ENCODE results near the gene CDRT4.
"Not testable (repeated sequence)": the region's sequence is repeated elsewhere in the genome, so short reads cannot be mapped to it uniquely, and the experiment has no call there.

Gene CDRT4

GRCh38 chr17:15456972-15457722 is 10.3 kb downstream of the CDRT4 start:
- no peak for DNase-seq

- DNase-seq = no peak
Measured at GRCh38 chr17:15456496-15456895, 10.9 kb downstream of the CDRT4 start.

- no peak for DNase-seq
Measured at GRCh38 chr17:15454346-15454745, 13.1 kb downstream of the CDRT4 start.

- no peak for DNase-seq
Measured at GRCh38 chr17:15453782-15454181, 13.6 kb downstream of the CDRT4 start.

GRCh38 chr17:15453246-15453645 is 14.2 kb downstream of the CDRT4 start:
- no peak for DNase-seq

GRCh38 chr17:15452746-15453145 is 14.7 kb downstream of the CDRT4 start:
- no peak for DNase-seq

- DNase-seq = no peak
Measured at GRCh38 chr17:15451680-15452079, 15.7 kb downstream of the CDRT4 start.

- DNase-seq = no peak
Measured at GRCh38 chr17:15448580-15448956, 18.9 kb downstream of the CDRT4 start.

- no peak for DNase-seq
Measured at GRCh38 chr17:15447928-15448579, 19.4 kb downstream of the CDRT4 start.

- DNase-seq = no peak
Measured at GRCh38 chr17:15446036-15446435, 21.4 kb downstream of the CDRT4 start.

GRCh38 chr17:15444805-15445204 is 22.6 kb downstream of the CDRT4 start:
- DNase-seq = no peak

- DNase-seq = no peak
Measured at GRCh38 chr17:15442311-15443180, 24.9 kb downstream of the CDRT4 start.

GRCh38 chr17:15441315-15441714 is 26.1 kb downstream of the CDRT4 start:
- no peak for DNase-seq

GRCh38 chr17:15440347-15440746 is 27.1 kb downstream of the CDRT4 start:
- DNase-seq = no peak

GRCh38 chr17:15439205-15439985 is 28.0 kb downstream of the CDRT4 start:
- not testable (repeated sequence) for DNase-seq

GRCh38 chr17:15438491-15439105 is 28.8 kb downstream of the CDRT4 start:
- DNase-seq = no peak

- DNase-seq = no peak
Measured at GRCh38 chr17:15437303-15437635, 30.2 kb downstream of the CDRT4 start.

- peak in 1 of 2 donors; percentile 7 for DNase-seq
Measured at GRCh38 chr17:15436473-15437302, 30.7 kb downstream of the CDRT4 start.

GRCh38 chr17:15434956-15435355 is 32.5 kb downstream of the CDRT4 start:
- DNase-seq = no peak

GRCh38 chr17:15432807-15433611 is 34.4 kb downstream of the CDRT4 start:
- no peak for DNase-seq

GRCh38 chr17:15431766-15432165 is 35.7 kb downstream of the CDRT4 start:
- DNase-seq = no peak
